IMR-90 (cell line): ENCODE data around the gene SERPINA5. TPM values are rescaled to one million over a fixed set of nuclear protein-coding genes. Genes with fewer than 3 reads are reported as not detected.

Experiments
- ATAC-seq: fragments of 200-7000 bp; cut with Tn5 transposase; 2 replicates; pipeline ENCODE4 v1.9.1; 2020; ENCODE audit warnings: low read depth, mild to moderate bottlenecking, moderate library complexity
- BruUV-seq: library from RNA; stranded (reverse); fragments of 400-500 nt; replicated peaks from 2 replicates; lab custom pipeline; 2021; lab: Mats Ljungman, UMichigan
- CTCF ChIA-PET: fragments of 300-600 bp; formaldehyde crosslinking; extraction: SDS; loops from one replicate; lab custom pipeline; 2021; ENCODE audit warnings: antibody characterized with exemption; lab: Yijun Ruan, JAX
- POLR2A ChIA-PET: fragments of 300-600 bp; sonication (Branson Sonifier 250); formaldehyde crosslinking; loops from one replicate; lab custom pipeline; 2022; ENCODE audit warnings: antibody characterized with exemption; ENCODE audit not compliant: unreplicated experiment; lab: Charles Lee
- DNase-seq: peaks from one replicate; pipeline ENCODE4 v3.0.0; 2013
- H2AFZ ChIP-seq: replicated peaks from 2 replicates; pipeline ENCODE3; 2013; ENCODE audit warnings: low read length, mild to moderate bottlenecking; ENCODE audit not compliant: poor library complexity
- H2AK5ac ChIP-seq: 2 replicates; pipeline ENCODE4 v1.6.1; 2013; ENCODE audit warnings: low read depth, low read length, inconsistent platforms
- H2AK9ac ChIP-seq: replicated peaks from 2 replicates; pipeline ENCODE3; 2013; ENCODE audit warnings: mild to moderate bottlenecking, low read depth, low read length, moderate library complexity; ENCODE audit not compliant: poor library complexity
- H2BK120ac ChIP-seq: 2 replicates; pipeline ENCODE4 v1.6.1; 2013; ENCODE audit warnings: low read depth, low read length, inconsistent platforms
- H2BK15ac ChIP-seq: 3 replicates; pipeline ENCODE4 v1.6.1; 2013; ENCODE audit warnings: low read depth, low read length, inconsistent platforms
- H2BK20ac ChIP-seq: 2 replicates; pipeline ENCODE4 v1.6.1; 2013; ENCODE audit warnings: low read depth, mild to moderate bottlenecking, inconsistent platforms, low read length, moderate library complexity
- H2BK5ac ChIP-seq: 2 replicates; pipeline ENCODE4 v1.6.1; 2013; ENCODE audit warnings: mild to moderate bottlenecking, low read depth, low read length, inconsistent platforms; ENCODE audit not compliant: poor library complexity, severe bottlenecking
- H3K14ac ChIP-seq: replicated peaks from 2 replicates; pipeline ENCODE4 v1.6.1; 2013; ENCODE audit warnings: low read depth, low read length, inconsistent platforms
- H3K18ac ChIP-seq: 2 replicates; pipeline ENCODE4 v1.6.1; 2013; ENCODE audit warnings: low read depth, low read length, control low read depth
- H3K23ac ChIP-seq: 2 replicates; pipeline ENCODE4 v1.6.1; 2013; ENCODE audit warnings: low read depth, low read length, inconsistent platforms
- H3K27ac ChIP-seq: 2 replicates; pipeline ENCODE4 v1.5.1; 2013; ENCODE audit warnings: mild to moderate bottlenecking, control low read depth, low read length; ENCODE audit not compliant: insufficient read depth
- H3K27me3 ChIP-seq: 2 replicates; pipeline ENCODE4 v1.6.1; 2013; ENCODE audit warnings: low read length; ENCODE audit not compliant: control insufficient read depth, insufficient read depth
- H3K36me3 ChIP-seq: 2 replicates; pipeline ENCODE4 v1.6.1; 2013; ENCODE audit warnings: low read length, mixed read lengths; ENCODE audit not compliant: control insufficient read depth, insufficient read depth
- H3K4ac ChIP-seq: 2 replicates; pipeline ENCODE4 v1.6.1; 2013; ENCODE audit warnings: low read depth, low read length, inconsistent platforms
- H3K4me1 ChIP-seq: 2 replicates; pipeline ENCODE4 v1.6.1; 2013; ENCODE audit warnings: low read length, mixed read lengths; ENCODE audit not compliant: control insufficient read depth, insufficient read depth
- H3K4me2 ChIP-seq: 2 replicates; pipeline ENCODE4 v1.6.1; 2013; ENCODE audit warnings: low read depth, mild to moderate bottlenecking, control low read depth, low read length, moderate library complexity
- H3K4me3 ChIP-seq: 2 replicates; pipeline ENCODE4 v1.5.1; 2013; ENCODE audit warnings: low read depth, mild to moderate bottlenecking, control low read depth, low read length, moderate library complexity; ENCODE audit not compliant: insufficient read depth
- H3K56ac ChIP-seq: 2 replicates; pipeline ENCODE4 v1.6.1; 2013; ENCODE audit warnings: low read length, inconsistent platforms; ENCODE audit not compliant: insufficient read depth; ENCODE audit errors: extremely low read depth
- H3K79me1 ChIP-seq, 2 experiments: 2 replicates each; pipeline ENCODE4 v1.6.1; 2013; ENCODE audit warnings: low read length in 2 of 2, inconsistent platforms in 1 of 2, low read depth in 1 of 2
- H3K9ac ChIP-seq: 2 replicates; pipeline ENCODE4 v1.6.1; 2013; ENCODE audit warnings: low read depth, low read length, control low read depth
- H3K9me1 ChIP-seq: 2 replicates; pipeline ENCODE4 v1.6.1; 2013; ENCODE audit warnings: low read length, inconsistent platforms; ENCODE audit not compliant: insufficient read depth
- H3K9me3 ChIP-seq: 2 replicates; pipeline ENCODE4 v1.6.1; 2013; ENCODE audit warnings: low read length; ENCODE audit not compliant: control insufficient read depth, insufficient read depth
- H4K20me1 ChIP-seq: 2 replicates; pipeline ENCODE4 v1.6.1; 2013; ENCODE audit warnings: low read length, inconsistent platforms; ENCODE audit not compliant: insufficient read depth
- H4K5ac ChIP-seq: 2 replicates; pipeline ENCODE4 v1.6.1; 2013; ENCODE audit warnings: mild to moderate bottlenecking, low read depth, low read length, control low read depth
- H4K8ac ChIP-seq, 2 experiments: 2 replicates each; pipeline ENCODE4 v1.6.1; 2013; ENCODE audit warnings: low read depth in 2 of 2, low read length in 2 of 2, control low read depth in 1 of 2, inconsistent platforms in 1 of 2
- H4K91ac ChIP-seq: 2 replicates; pipeline ENCODE4 v1.6.1; 2013; ENCODE audit warnings: low read depth, low read length, inconsistent platforms; ENCODE audit not compliant: insufficient read depth
- MXI1 ChIP-seq: IDR thresholded peaks from 2 replicates; pipeline ENCODE4 v1.6.1; 2012; ENCODE audit warnings: low read depth, mild to moderate bottlenecking, low read length, moderate library complexity, borderline replicate concordance
- NFE2L2 ChIP-seq: fragments of 150-350 bp; IDR thresholded peaks from 2 replicates; pipeline ENCODE4 v1.6.1; 2016; ENCODE audit warnings: low read depth, mild to moderate bottlenecking, low read length
- RAD21 ChIP-seq: IDR thresholded peaks from 2 replicates; pipeline ENCODE4 v1.6.1; 2012; ENCODE audit warnings: low read length, improper control_type of control experiment
- SMC3 ChIP-seq: fragments of 150-350 bp; IDR thresholded peaks from 2 replicates; pipeline ENCODE4 v1.6.1; 2016; ENCODE audit warnings: low read depth, mild to moderate bottlenecking, antibody characterized with exemption, low read length, moderate library complexity
- WGBS, 2 experiments: methylation state at CpG; one replicate each; pipeline versions ENCODE4 v1.1.5 to v1.1.7; 2013; ENCODE audit warnings: missing lambda C conversion rate in 2 of 2; ENCODE audit not compliant: insufficient read length in 1 of 2; ENCODE audit errors: extremely low coverage in 2 of 2; 5-methylcytosine and 5-hydroxymethylcytosine counted together
- dilution Hi-C: fragments of 300-500 bp; cut with HindIII; formaldehyde crosslinking; loops from one replicate; pipeline ENCODE4 v1.14.3; 2018; ENCODE audit warnings: low sequenced_read_pairs; ENCODE audit not compliant: unreplicated experiment
- in situ Hi-C: fragments of 300-500 bp; cut with MboI; formaldehyde crosslinking; loops from 3 replicates; pipeline ENCODE4 v1.14.3; 2019; ENCODE audit warnings: low sequenced_read_pairs, inconsistent platforms, mixed read lengths
- intact Hi-C: fragments of 100-400 bp; cut with micrococcal nuclease; formaldehyde crosslinking; loops from 2 replicates; pipeline ENCODE4 v1.10.0; 2022
- polyA plus RNA-seq, 3 experiments: library from polyadenylated mRNA; depleted of rRNA; stranded (reverse); fragments of >200 nt; gene quantifications; 2 replicates each; pipeline ENCODE4 v1.2.3, GENCODE V29; 2012; ENCODE audit warnings: low replicate concordance in 1 of 3
- total RNA-seq: library from RNA; depleted of rRNA; stranded (reverse); fragments of >200 nt; gene quantifications from 2 replicates; pipeline ENCODE4 v1.2.3, GENCODE V29; 2012
- TF ChIP-seq, protein P1 (sequence below): conservative IDR thresholded peaks from 2 replicates; pipeline ENCODE4 v1.5.1; 2012; ENCODE audit warnings: mild to moderate bottlenecking, low read depth, low read length, improper control_type of control experiment

The SERPINA5 gene
- total and polyA plus RNA-seq, 2 of the 4 experiments (the other 2 are of a cell fraction) = not detected

DNA sequence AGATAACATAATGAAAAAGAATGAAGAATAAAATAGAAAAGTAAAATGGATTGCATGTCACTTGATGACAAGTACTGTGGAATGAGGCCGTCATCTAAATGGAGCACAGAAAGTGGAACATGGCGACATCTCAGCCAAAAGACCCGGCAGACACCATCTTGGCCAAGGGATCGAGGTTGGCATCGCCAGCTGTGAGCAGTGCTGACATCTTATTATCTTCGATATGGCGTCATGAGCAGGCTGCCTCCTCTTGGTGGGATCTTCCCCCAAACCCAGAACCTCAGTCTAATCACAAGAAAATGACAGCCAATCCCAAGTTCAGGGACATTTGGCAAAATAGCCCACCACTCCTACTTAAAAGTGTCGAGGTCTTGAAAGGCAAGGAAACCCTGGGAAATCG is 15.1 kb downstream of the SERPINA5 start:
- Histone ChIP-seq H3K79me1 (no peaks in the 10 kb centered on the region), H4K91ac (no peak overlapping the region), H3K14ac (no peak overlapping the region), H3K4ac (no peak overlapping the region), H4K20me1 (no peaks in the 10 kb centered on the region), H3K18ac (no peak overlapping the region), H2AK5ac (no peak overlapping the region), H2BK5ac (no peak overlapping the region), H2AFZ (no peak overlapping the region), H2AK9ac (no peak overlapping the region), H3K56ac (no peak overlapping the region), H2BK120ac (no peak overlapping the region), H3K4me2 (no peak overlapping the region), H3K9me3 (no peaks in the 10 kb centered on the region), H3K9ac (no peak overlapping the region), H4K5ac (no peak overlapping the region), H3K27me3 (peaks cover 2% of the 10 kb centered on the region), H2BK20ac (no peak overlapping the region), H2BK15ac (no peak overlapping the region), H3K4me3 (no peak overlapping the region), H4K8ac (no peak overlapping the region), H3K4me1 (peaks cover 15% of the 10 kb centered on the region), H3K36me3 (no peaks in the 10 kb centered on the region), H3K23ac (no peak overlapping the region), H3K27ac (no peak overlapping the region), H3K9me1 (peaks cover 7% of the 10 kb centered on the region; the same call in 1 of the 2 replicates)
- 93% methylated on average over 7 of the region's 9 CpGs; no CpG with 5 or more reads in 1 of the 2 experiments for WGBS, 2 experiments
- DNase-seq (no peak), ATAC-seq (no peak)
- in situ Hi-C loops (no loop called here), intact Hi-C loops (no loop called here), dilution Hi-C loops (no loop called here)
- ChIA-PET CTCF (no interaction called here), POLR2A (no interaction called here)
- BruUV-seq = no TSS peak
- no peak for TF ChIP-seq SMC3
- TF ChIP-seq, protein P1, sequence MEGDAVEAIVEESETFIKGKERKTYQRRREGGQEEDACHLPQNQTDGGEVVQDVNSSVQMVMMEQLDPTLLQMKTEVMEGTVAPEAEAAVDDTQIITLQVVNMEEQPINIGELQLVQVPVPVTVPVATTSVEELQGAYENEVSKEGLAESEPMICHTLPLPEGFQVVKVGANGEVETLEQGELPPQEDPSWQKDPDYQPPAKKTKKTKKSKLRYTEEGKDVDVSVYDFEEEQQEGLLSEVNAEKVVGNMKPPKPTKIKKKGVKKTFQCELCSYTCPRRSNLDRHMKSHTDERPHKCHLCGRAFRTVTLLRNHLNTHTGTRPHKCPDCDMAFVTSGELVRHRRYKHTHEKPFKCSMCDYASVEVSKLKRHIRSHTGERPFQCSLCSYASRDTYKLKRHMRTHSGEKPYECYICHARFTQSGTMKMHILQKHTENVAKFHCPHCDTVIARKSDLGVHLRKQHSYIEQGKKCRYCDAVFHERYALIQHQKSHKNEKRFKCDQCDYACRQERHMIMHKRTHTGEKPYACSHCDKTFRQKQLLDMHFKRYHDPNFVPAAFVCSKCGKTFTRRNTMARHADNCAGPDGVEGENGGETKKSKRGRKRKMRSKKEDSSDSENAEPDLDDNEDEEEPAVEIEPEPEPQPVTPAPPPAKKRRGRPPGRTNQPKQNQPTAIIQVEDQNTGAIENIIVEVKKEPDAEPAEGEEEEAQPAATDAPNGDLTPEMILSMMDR = no peak
- no peak for TF ChIP-seq MXI1
- TF ChIP-seq RAD21 = no peak
- TF ChIP-seq NFE2L2 = no peak
